GM12878 (cell line): Measurements from ENCODE around the gene NXNL1.

Source experiments
- BACH1 ChIP-seq: fragments of 450-650 bp; IDR thresholded peaks from 2 replicates; pipeline ENCODE4 v1.6.1; 2017; ENCODE audit warnings: mild to moderate bottlenecking, borderline replicate concordance
- CHD4 ChIP-seq: fragments of 200-600 bp; sonication (generic); IDR thresholded peaks from 2 replicates; pipeline ENCODE4 v1.6.1; 2016; ENCODE audit warnings: mild to moderate bottlenecking
- DPF2 ChIP-seq: fragments of 450-650 bp; IDR thresholded peaks from 2 replicates; pipeline ENCODE4 v1.6.1; 2017; ENCODE audit warnings: mild to moderate bottlenecking
- EZH2 ChIP-seq: IDR thresholded peaks from 2 replicates; pipeline ENCODE4 v1.6.1; 2012; ENCODE audit warnings: low read depth, mild to moderate bottlenecking, control low read depth, inconsistent platforms, low read length, borderline replicate concordance; ENCODE audit not compliant: control insufficient read depth
- FOS ChIP-seq: IDR thresholded peaks from 3 replicates; pipeline ENCODE4 v1.6.1; 2011; ENCODE audit warnings: borderline replicate concordance; ENCODE audit not compliant: insufficient read length; ENCODE audit errors: extremely low read depth
- MEF2A ChIP-seq: IDR thresholded peaks from 2 replicates; pipeline ENCODE4 v1.6.1; 2011; ENCODE audit warnings: low read depth, mild to moderate bottlenecking, low read length, moderate library complexity; ENCODE audit not compliant: insufficient read depth
- POLR2AphosphoS5 ChIP-seq: IDR thresholded peaks from 2 replicates; pipeline ENCODE4 v1.6.1; 2011; ENCODE audit warnings: mild to moderate bottlenecking, low read length, inconsistent platforms
- RFX5 ChIP-seq: IDR thresholded peaks from 2 replicates; pipeline ENCODE4 v1.6.1; 2011; ENCODE audit warnings: low read depth, low read length, improper control_type of control experiment
- YY1 ChIP-seq: IDR thresholded peaks from 2 replicates; pipeline ENCODE4 v1.6.1; 2011; ENCODE audit warnings: low read depth, mild to moderate bottlenecking, low read length
- ZNF24 ChIP-seq: fragments of 450-650 bp; IDR thresholded peaks from 2 replicates; pipeline ENCODE4 v1.6.1; 2017; ENCODE audit warnings: antibody characterized with exemption, mild to moderate bottlenecking
- TF ChIP-seq, protein P1 (sequence below): fragments of 450-650 bp; IDR thresholded peaks from 2 replicates; pipeline ENCODE4 v1.6.1; 2018; ENCODE audit warnings: mild to moderate bottlenecking, low read depth, moderate library complexity; ENCODE audit not compliant: partially characterized antibody
- TF ChIP-seq, protein P2 (sequence below), 3 experiments: IDR thresholded peaks in 2 of 3; conservative IDR thresholded peaks in 1 of 3; 2 replicates each; pipeline ENCODE4 v1.5.1; 2011; ENCODE audit warnings: low read depth in 3 of 3, low read length in 3 of 3, mild to moderate bottlenecking in 3 of 3, control low read depth in 2 of 3, moderate library complexity in 2 of 3, inconsistent platforms in 1 of 3, mixed read lengths in 1 of 3; ENCODE audit not compliant: control insufficient read depth in 2 of 3, insufficient read depth in 1 of 3; ENCODE audit errors: extremely low read depth in 1 of 3

- no peak for TF ChIP-seq FOS
- TF ChIP-seq, protein P1, sequence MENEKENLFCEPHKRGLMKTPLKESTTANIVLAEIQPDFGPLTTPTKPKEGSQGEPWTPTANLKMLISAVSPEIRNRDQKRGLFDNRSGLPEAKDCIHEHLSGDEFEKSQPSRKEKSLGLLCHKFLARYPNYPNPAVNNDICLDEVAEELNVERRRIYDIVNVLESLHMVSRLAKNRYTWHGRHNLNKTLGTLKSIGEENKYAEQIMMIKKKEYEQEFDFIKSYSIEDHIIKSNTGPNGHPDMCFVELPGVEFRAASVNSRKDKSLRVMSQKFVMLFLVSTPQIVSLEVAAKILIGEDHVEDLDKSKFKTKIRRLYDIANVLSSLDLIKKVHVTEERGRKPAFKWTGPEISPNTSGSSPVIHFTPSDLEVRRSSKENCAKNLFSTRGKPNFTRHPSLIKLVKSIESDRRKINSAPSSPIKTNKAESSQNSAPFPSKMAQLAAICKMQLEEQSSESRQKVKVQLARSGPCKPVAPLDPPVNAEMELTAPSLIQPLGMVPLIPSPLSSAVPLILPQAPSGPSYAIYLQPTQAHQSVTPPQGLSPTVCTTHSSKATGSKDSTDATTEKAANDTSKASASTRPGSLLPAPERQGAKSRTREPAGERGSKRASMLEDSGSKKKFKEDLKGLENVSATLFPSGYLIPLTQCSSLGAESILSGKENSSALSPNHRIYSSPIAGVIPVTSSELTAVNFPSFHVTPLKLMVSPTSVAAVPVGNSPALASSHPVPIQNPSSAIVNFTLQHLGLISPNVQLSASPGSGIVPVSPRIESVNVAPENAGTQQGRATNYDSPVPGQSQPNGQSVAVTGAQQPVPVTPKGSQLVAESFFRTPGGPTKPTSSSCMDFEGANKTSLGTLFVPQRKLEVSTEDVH, result no peak
- TF ChIP-seq, protein P2, sequence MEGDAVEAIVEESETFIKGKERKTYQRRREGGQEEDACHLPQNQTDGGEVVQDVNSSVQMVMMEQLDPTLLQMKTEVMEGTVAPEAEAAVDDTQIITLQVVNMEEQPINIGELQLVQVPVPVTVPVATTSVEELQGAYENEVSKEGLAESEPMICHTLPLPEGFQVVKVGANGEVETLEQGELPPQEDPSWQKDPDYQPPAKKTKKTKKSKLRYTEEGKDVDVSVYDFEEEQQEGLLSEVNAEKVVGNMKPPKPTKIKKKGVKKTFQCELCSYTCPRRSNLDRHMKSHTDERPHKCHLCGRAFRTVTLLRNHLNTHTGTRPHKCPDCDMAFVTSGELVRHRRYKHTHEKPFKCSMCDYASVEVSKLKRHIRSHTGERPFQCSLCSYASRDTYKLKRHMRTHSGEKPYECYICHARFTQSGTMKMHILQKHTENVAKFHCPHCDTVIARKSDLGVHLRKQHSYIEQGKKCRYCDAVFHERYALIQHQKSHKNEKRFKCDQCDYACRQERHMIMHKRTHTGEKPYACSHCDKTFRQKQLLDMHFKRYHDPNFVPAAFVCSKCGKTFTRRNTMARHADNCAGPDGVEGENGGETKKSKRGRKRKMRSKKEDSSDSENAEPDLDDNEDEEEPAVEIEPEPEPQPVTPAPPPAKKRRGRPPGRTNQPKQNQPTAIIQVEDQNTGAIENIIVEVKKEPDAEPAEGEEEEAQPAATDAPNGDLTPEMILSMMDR (IDR thresholded peaks at IDR 0.05 in 2 of 3, conservative IDR thresholded peaks at IDR 0.05 in 1 of 3; ENCODE audit: control insufficient read depth in 2 of 3, extremely low read depth in 1 of 3, insufficient read depth in 1 of 3, low read depth in 3 of 3, low read length in 3 of 3), result no peak
- no peak for TF ChIP-seq YY1
- no peak for TF ChIP-seq BACH1
- no peak for TF ChIP-seq EZH2
- no peak for TF ChIP-seq POLR2AphosphoS5
- TF ChIP-seq MEF2A, result no peak
- TF ChIP-seq DPF2, result no peak
- TF ChIP-seq CHD4, result no peak
- TF ChIP-seq ZNF24, result no peak
- TF ChIP-seq RFX5, result no peak
Measured at GRCh38 chr19:17481986-17482385, 21.3 kb upstream of the NXNL1 start.
